Neutrophil (primary cell): ENCODE data around the gene SH3GL2.

ENCODE experiments used
- H3K27ac ChIP-seq: fragments of 200-600 bp; sonication (generic); 2 replicates; pipeline ENCODE4 v1.5.1; 2016; ENCODE audit warnings: mild to moderate bottlenecking, moderate library complexity
- H3K27me3 ChIP-seq: fragments of 200-600 bp; sonication (generic); 2 replicates; pipeline ENCODE4 v1.6.0; 2016; ENCODE audit warnings: mild to moderate bottlenecking
- H3K36me3 ChIP-seq: fragments of 200-600 bp; sonication (generic); 2 replicates; pipeline ENCODE4 v1.5.1; 2017
- H3K4me1 ChIP-seq, 2 experiments: fragments of 200-600 bp in 1 of 2; sonication (generic) in 1 of 2; 1 replicate in 1 of 2; 2 replicates in 1 of 2; pipeline versions ENCODE4 v1.5.1 to v1.6.1; 2013 to 2016; ENCODE audit warnings: low read depth in 1 of 2, low read length in 1 of 2, mild to moderate bottlenecking in 1 of 2, moderate library complexity in 1 of 2; ENCODE audit not compliant: control insufficient read depth in 1 of 2, insufficient read depth in 1 of 2
- H3K4me3 ChIP-seq, 2 experiments: fragments of 200-600 bp in 1 of 2; sonication (generic) in 1 of 2; 1 replicate in 1 of 2; 2 replicates in 1 of 2; pipeline ENCODE4 v1.5.1; 2013 to 2016; ENCODE audit warnings: low read depth in 1 of 2, low read length in 1 of 2, mild to moderate bottlenecking in 1 of 2, moderate library complexity in 1 of 2
- H3K9me3 ChIP-seq: fragments of 200-600 bp; sonication (generic); 2 replicates; pipeline ENCODE4 v1.5.1; 2016
- TF ChIP-seq, protein P1 (sequence below): fragments of 200-600 bp; sonication (generic); IDR thresholded peaks from 2 replicates; pipeline ENCODE4 v1.5.1; 2016; ENCODE audit warnings: antibody characterized with exemption

Gene SH3GL2

DNA sequence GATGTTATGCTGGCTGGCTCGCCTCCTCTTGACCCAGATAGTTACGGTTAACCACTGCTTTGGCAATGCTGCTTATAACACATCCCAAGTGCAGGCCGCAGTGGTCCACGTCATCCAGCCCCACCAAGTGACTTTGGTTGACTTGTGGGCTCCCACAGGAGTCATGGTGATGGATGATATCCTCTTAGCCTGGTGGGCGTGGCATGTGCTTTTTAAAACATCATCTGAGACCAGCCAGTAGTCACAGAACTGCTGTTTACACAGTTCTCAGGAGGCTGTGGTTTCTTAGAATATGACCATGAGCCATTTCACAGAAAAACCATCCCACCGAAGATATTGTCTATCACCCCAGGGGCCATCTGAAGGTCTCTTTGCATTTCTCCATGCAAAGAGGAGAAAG is 216.9 kb downstream of the SH3GL2 start:
- no peak overlapping the region for H3K4me3 ChIP-seq
- H3K4me1 ChIP-seq: no peaks in the 10 kb centered on the region
- TF ChIP-seq, protein P1, sequence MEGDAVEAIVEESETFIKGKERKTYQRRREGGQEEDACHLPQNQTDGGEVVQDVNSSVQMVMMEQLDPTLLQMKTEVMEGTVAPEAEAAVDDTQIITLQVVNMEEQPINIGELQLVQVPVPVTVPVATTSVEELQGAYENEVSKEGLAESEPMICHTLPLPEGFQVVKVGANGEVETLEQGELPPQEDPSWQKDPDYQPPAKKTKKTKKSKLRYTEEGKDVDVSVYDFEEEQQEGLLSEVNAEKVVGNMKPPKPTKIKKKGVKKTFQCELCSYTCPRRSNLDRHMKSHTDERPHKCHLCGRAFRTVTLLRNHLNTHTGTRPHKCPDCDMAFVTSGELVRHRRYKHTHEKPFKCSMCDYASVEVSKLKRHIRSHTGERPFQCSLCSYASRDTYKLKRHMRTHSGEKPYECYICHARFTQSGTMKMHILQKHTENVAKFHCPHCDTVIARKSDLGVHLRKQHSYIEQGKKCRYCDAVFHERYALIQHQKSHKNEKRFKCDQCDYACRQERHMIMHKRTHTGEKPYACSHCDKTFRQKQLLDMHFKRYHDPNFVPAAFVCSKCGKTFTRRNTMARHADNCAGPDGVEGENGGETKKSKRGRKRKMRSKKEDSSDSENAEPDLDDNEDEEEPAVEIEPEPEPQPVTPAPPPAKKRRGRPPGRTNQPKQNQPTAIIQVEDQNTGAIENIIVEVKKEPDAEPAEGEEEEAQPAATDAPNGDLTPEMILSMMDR: no peak
- no peaks in the 10 kb centered on the region for H3K9me3 ChIP-seq
- no peak overlapping the region for H3K27ac ChIP-seq
- no peaks in the 10 kb centered on the region for H3K27me3 ChIP-seq
- no peaks in the 10 kb centered on the region for H3K36me3 ChIP-seq

- H3K36me3 ChIP-seq: no peaks in the 10 kb centered on the region
- no peaks in the 10 kb centered on the region for H3K9me3 ChIP-seq
- H3K27ac ChIP-seq: no peak overlapping the region
- TF ChIP-seq, protein P1: no peak
- no peaks in the 10 kb centered on the region for H3K27me3 ChIP-seq
- H3K4me1 ChIP-seq: no peaks in the 10 kb centered on the region
- no peak overlapping the region for H3K4me3 ChIP-seq
Observed at GRCh38 chr9:17799369-17799768, 220.5 kb downstream of the SH3GL2 start.

- TF ChIP-seq, protein P1: no peak
- H3K4me3 ChIP-seq: no peak overlapping the region
Observed at GRCh38 chr9:17800418-17800817, 221.6 kb downstream of the SH3GL2 start.

DNA sequence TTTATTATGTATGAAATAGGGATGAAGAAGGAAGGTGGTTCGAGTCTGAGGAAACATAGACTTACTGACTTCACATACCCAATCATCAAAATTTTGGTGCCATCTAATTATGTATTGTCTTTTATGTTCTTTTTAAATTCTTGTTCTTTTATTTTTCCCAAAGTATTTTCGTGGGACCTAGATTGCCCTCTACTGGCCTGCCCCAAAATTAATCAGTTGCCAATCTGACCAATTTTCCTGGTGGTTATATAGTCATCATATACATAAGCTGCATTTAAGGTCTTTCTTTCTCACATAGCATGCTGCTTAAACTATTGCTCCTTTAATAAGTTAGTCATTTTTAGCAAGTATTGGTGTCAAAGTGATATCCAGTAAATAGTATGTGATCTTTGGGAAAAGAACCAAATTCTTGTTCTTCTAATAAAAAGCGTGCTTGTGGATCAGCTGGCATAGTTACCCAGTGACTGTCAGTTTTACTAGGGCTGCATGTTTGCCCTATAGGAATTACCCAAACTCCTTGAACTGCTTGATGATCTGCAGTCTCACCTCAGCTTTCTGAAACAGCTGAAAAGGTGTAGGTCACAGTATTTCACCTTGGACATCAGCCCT is 223.5 kb downstream of the SH3GL2 start:
- no peaks in the 10 kb centered on the region for H3K27me3 ChIP-seq
- no peaks in the 10 kb centered on the region for H3K36me3 ChIP-seq
- no peaks in the 10 kb centered on the region for H3K4me1 ChIP-seq
- H3K9me3 ChIP-seq: no peaks in the 10 kb centered on the region
- TF ChIP-seq, protein P1: no peak
- H3K4me3 ChIP-seq: no peak overlapping the region
- no peak overlapping the region for H3K27ac ChIP-seq

More at GRCh38 chr9:17800418-17800817, 221.6 kb downstream of the SH3GL2 start:
- H3K36me3 ChIP-seq: no peaks in the 10 kb centered on the region
- H3K4me1 ChIP-seq: no peaks in the 10 kb centered on the region
- no peak overlapping the region for H3K27ac ChIP-seq
- H3K9me3 ChIP-seq: no peaks in the 10 kb centered on the region
- no peaks in the 10 kb centered on the region for H3K27me3 ChIP-seq

- TF ChIP-seq, protein P1: no peak
- H3K27me3 ChIP-seq: no peaks in the 10 kb centered on the region
- no peak overlapping the region for H3K4me3 ChIP-seq
- no peak overlapping the region for H3K27ac ChIP-seq
- no peaks in the 10 kb centered on the region for H3K36me3 ChIP-seq
- no peaks in the 10 kb centered on the region for H3K9me3 ChIP-seq
- H3K4me1 ChIP-seq: no peaks in the 10 kb centered on the region
Observed at GRCh38 chr9:17807613-17808282, 228.9 kb downstream of the SH3GL2 start.
